Spinal cord (tissue), 10 donors: ENCODE results near the gene FOXO6. TPM values are rescaled to one million over a fixed set of nuclear protein-coding genes. Genes with fewer than 3 reads are reported as not detected.

Experiments
- DNase-seq, 6 donors: peaks; one replicate each; pipeline versions ENCODE4 v3.0.0 to v3.0.0-alpha.2; 2013 to 2015; ENCODE audit warnings: low spot score in 6 of 6, low read depth in 4 of 6
- H3K27ac ChIP-seq: one replicate; pipeline ENCODE4 v1.5.1; 2013; ENCODE audit warnings: low read depth, low read length, control low read depth
- H3K27me3 ChIP-seq: one replicate; pipeline ENCODE4 v1.6.1; 2013; ENCODE audit warnings: low read length; ENCODE audit not compliant: control insufficient read depth, insufficient read depth
- H3K36me3 ChIP-seq: one replicate; pipeline ENCODE4 v1.6.1; 2013; ENCODE audit warnings: low read length; ENCODE audit not compliant: control insufficient read depth, insufficient read depth
- H3K4me1 ChIP-seq: one replicate; pipeline ENCODE4 v1.6.1; 2013; ENCODE audit warnings: low read length; ENCODE audit not compliant: control insufficient read depth, insufficient read depth
- H3K4me3 ChIP-seq: one replicate; pipeline ENCODE4 v1.5.1; 2013; ENCODE audit warnings: low read depth, low read length, control low read depth
- H3K9me3 ChIP-seq: one replicate; pipeline ENCODE4 v1.6.1; 2013; ENCODE audit warnings: low read length; ENCODE audit not compliant: control insufficient read depth, insufficient read depth
- WGBS: methylation state at CpG from one replicate; pipeline ENCODE4 v1.1.5; 2013; ENCODE audit warnings: missing lambda C conversion rate; ENCODE audit not compliant: insufficient coverage; 5-methylcytosine and 5-hydroxymethylcytosine counted together
- polyA plus RNA-seq, 2 donors: library from polyadenylated mRNA; unstranded; fragments of 120-200 nt; gene quantifications; one replicate each; pipeline ENCODE4 v1.2.1, GENCODE V29; 2013; ENCODE audit not compliant: insufficient read length in 2 of 2
- total RNA-seq, 2 donors: library from RNA; depleted of rRNA in 1 of 2; stranded (reverse); fragments of 120-200 nt in 1 of 2; fragments of >200 nt in 1 of 2; gene quantifications; one replicate each; pipeline versions ENCODE4 v1.2.3 to v1.2.4, GENCODE V29; 2013 to 2014
- donor health status: healthy.

Gene FOXO6
- total and polyA plus RNA-seq, 4 donors = 1.9 to 11.0 (median 5.9) TPM

DNA sequence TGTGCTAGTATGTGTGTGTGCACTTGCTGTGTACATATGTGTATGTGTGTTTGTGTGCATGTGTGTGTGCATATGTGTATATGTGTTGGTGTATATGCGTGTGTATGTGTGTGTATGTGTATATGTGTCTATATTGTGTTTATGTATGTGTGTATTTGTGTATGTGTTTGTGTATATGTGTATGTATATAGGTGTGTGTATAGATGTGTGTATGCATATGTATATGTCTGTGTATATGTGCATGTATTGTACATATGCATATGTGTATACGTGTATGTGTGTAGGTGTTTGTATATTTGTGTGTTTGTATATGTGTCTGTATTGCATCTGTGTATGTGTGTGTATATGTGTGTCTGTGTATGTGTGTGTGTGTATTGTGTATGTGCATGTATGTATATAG lies 64.1 kb downstream of the FOXO6 start:
- WGBS = 100% methylated on average over 2 of the region's 2 CpGs
- no peaks in the 10 kb centered on the region for H3K27me3 ChIP-seq
- H3K27ac ChIP-seq = no peak overlapping the region
- H3K9me3 ChIP-seq = no peaks in the 10 kb centered on the region
- no peaks in the 10 kb centered on the region for H3K36me3 ChIP-seq
- no peak for DNase-seq
- no peak overlapping the region for H3K4me3 ChIP-seq
- peaks cover 45% of the 10 kb centered on the region for H3K4me1 ChIP-seq

DNA sequence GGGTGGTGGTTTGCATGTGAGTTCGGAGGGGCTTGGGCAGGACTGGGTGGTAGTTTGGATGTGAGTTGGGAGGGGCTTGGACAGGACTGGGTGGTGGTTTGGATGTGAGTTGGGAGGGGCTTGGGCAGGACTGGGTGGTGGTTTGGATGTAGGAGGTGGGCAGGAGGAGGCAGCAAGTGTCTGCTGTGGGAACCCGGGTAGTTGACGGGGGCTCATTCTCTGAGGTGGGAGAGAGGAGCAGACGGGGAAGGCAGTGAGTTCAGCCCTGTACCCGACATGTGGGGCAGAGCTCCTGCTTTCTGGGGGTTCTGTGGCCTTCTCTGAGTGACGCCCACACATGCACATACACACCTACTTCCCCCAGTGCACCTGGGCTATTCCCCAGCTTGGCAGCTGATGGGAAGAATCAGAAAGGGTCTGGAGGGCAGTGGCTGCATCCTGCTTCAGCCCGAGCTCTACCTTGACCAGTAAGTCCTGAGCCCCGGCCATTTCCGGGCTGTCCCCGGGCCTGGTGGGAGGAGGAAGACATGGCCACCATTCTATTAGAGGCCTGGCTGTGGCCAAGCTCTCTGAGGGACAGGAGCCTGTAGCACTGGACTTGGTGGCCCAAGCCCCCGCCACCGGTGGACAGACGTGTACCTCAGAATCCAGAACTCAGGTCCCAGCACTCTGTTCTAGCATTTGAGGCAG lies 65.1 kb downstream of the FOXO6 start:
- no peak overlapping the region for H3K4me3 ChIP-seq
- 90% methylated on average over 10 of the region's 13 CpGs for WGBS
- no peaks in the 10 kb centered on the region for H3K9me3 ChIP-seq
- no peaks in the 10 kb centered on the region for H3K36me3 ChIP-seq
- peaks cover 39% of the 10 kb centered on the region for H3K4me1 ChIP-seq
- H3K27ac ChIP-seq = no peak overlapping the region
- no peaks in the 10 kb centered on the region for H3K27me3 ChIP-seq
- DNase-seq = no peak

DNA sequence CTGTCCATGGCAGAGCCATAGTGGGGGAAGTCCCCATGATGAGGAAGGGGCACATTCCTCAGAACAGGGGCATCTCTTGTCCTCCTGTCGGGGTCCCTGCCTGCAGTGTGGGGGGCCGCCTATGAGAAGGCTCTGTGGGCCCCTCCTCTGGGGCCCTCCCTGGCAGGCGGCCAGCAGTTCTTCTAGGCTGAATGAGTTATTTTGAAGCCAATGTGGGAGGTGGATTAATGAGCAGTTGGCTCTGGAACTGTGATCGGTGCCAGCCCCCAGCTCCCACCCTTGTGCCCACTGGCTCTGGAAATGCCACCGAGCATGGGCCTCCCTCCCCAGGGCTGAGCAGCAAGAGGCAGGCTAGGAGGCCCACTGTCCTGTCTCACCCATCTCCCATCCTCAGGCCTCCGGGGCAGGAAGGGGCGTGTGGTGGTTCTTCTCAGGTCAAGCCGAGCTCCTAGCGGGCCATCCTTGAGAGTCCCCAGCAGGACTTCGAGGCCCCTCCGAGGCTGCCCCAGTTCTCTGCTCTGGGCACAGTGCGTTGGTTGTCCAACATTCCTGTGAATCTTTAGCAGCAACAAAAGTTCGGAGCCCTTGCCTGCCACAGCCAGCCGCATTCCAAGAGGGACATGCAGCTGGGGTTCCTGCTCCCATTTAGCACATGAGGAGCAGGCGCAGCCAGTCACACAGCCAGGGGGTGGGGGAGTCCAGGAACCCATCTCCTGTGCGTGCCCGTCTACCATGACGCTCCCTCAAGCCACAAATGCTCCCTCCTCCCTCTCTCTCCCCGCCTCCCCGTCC lies 66.1 kb downstream of the FOXO6 start:
- Histone ChIP-seq H3K36me3 (no peaks in the 10 kb centered on the region), H3K27me3 (no peaks in the 10 kb centered on the region), H3K4me3 (no peak overlapping the region), H3K4me1 (peaks cover 47% of the 10 kb centered on the region), H3K27ac (peak overlapping the region; percentile 61), H3K9me3 (no peaks in the 10 kb centered on the region)
- peak in 2 of 6 donors; percentile 59 to 75 for DNase-seq
- WGBS = 58% methylated on average over 19 of the region's 20 CpGs

DNA sequence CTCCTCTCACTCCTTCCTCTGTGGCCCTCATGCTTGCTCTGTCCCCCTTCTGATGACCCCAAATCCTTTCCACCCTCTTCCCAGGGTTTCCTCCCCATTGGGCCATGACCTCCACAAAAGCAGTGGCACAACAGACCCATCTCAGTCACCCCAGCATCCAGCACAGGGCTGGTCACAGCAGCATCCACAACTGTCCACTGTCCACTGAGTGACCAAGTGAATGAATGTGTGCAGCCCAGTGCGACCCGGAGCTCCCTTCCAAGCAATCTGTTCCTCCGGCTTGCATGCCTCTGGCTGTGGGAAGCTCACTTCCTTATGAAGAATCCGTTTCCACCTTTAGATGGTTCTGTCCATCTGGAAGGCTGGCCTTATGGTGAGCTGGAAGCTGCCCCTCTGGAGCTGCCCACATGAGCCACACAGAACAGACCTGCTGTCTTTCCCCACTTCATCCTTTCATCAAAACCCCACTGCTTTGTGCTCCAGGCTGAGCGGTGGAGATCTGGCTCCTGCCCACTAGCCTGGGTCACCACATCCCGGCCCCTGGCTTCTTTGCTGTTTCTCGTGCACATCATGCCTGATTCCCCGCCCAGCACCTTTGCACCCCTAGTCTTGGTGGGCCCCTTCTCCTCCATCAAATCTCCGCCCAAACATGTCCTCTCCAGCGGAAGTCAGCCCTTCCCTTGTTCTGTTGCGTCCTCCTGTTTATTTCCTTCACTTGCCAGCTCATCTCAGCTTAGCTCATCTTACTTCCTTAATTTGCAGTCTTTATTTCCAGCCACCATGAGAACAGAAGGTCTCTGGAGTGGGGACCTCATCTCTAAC lies 66.9 kb downstream of the FOXO6 start:
- Histone ChIP-seq H3K4me1 (peaks cover 55% of the 10 kb centered on the region), H3K9me3 (no peaks in the 10 kb centered on the region)
- WGBS = 92% methylated on average over 11 of the region's 11 CpGs

DNA sequence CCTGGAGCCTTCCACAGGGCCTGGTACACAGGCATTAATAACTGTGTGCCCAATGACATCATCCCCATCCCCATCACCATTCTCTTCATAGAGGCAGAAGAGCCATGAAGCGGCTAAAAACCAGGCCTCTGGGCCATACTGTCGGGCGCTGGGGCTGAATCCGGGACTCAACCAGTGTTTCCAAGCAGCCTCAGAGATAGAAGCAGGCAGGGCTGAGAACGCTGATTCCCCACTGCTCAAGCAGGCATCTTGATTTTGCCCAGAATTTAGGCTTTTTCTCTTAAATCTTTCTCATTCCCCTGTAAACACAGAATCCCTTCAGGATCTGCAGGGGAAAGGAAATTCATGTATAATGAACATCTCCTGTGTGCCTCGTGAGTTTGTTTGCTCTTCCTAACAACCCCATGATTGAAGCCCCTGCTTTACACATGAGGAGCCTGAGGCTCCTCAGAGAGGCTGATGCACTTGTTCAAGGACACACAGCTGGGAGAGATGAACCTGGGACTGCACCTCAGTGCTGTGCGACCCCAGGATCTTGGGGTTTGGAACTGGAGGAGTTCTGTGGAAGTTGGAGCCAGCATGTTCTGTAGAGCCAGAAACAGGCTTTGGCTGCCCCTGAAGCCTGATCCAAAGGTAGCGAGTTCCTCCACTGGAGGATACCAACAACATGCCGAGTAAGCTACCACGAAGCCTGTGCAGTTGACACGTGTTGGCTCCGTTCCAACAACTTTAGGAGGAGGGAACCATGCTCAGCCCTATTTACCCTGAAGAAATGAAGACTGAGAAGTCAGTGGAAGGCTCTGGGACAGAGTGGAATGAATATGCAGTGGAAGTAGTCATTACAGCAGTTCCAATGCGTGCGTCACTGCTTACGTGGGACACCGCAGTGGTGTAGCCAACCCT lies 67.8 kb downstream of the FOXO6 start:
- Histone ChIP-seq H3K36me3 (no peaks in the 10 kb centered on the region), H3K27ac (no peak overlapping the region), H3K9me3 (no peaks in the 10 kb centered on the region), H3K4me3 (no peak overlapping the region), H3K27me3 (no peaks in the 10 kb centered on the region), H3K4me1 (peaks cover 53% of the 10 kb centered on the region)
- DNase-seq = no peak
- WGBS = 80% methylated on average over 11 of the region's 16 CpGs

More for the DNA sequence above, 66.9 kb downstream of the FOXO6 start:
- H3K27ac ChIP-seq = peak overlapping the region; percentile 61
- H3K4me3 ChIP-seq = no peak overlapping the region
- no peaks in the 10 kb centered on the region for H3K27me3 ChIP-seq
- H3K36me3 ChIP-seq = no peaks in the 10 kb centered on the region
- DNase-seq = no peak

DNA sequence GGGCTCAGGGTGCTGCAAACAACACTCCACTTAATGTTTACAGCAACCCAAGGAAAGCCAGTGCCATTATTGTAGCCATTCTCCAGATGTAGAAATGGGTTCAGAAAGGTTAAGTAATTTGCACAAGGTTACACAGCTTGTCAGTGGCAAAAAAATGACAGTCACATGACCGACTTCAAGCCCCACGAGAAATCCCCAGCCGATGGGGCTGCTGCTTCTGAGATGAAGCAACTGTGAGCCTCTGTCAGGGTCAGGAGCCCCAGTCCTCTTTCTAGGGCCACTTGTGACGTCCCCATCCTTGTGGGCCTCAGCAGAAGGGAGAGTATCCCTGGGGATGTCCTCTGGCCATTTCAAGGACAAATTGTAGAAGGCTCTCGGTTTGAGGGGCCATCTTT lies 68.4 kb downstream of the FOXO6 start:
- 83% methylated on average over 5 of the region's 5 CpGs for WGBS
- peaks cover 50% of the 10 kb centered on the region for H3K4me1 ChIP-seq
- H3K9me3 ChIP-seq = no peaks in the 10 kb centered on the region
- H3K27ac ChIP-seq = no peak overlapping the region
- no peaks in the 10 kb centered on the region for H3K36me3 ChIP-seq
- no peak overlapping the region for H3K4me3 ChIP-seq
- DNase-seq = no peak
- H3K27me3 ChIP-seq = peaks cover 2% of the 10 kb centered on the region

DNA sequence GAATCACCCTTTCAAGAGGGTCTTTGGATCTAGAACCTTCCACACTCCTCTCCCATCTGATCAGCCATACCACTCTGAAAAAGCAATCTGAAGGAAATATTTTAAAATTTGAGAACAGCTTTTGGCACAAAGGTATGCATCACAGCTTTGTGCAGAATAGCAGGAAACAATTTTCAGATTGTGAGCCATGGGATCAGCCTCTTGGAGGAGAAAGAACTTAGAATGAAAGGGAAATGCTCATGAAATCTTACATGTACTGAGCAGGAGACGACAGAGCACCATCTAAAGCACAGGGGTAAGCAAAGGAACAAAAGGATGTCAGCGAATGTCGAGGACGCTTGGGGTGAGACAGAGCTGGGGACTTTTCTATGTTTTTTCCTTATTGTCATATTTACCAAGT lies 68.8 kb downstream of the FOXO6 start:
- DNase-seq = no peak
- Histone ChIP-seq H3K27ac (no peak overlapping the region), H3K4me3 (no peak overlapping the region), H3K27me3 (peaks cover 4% of the 10 kb centered on the region), H3K9me3 (no peaks in the 10 kb centered on the region), H3K4me1 (peaks cover 50% of the 10 kb centered on the region), H3K36me3 (no peaks in the 10 kb centered on the region)
- WGBS = no CpG with 5 or more reads among the region's 4 CpGs

DNA sequence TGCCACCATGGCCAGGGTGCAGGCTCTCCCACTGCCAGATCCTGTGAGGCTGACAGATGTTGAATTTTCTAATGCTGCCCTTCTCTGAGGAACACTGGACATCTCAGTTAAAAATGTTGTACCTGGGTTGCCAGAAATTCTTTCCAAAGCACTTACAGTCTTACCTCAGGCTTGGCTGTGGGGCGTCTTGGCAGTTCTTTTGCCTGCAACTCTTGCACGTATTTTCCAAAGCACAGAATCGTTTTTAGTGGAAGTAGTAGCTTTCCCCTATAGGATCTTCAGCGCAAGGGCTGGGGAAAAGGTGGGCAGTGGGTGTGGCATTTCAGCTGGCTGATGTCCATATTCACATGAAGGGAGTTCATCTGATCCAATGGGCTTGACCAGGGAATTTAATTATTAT lies 69.3 kb downstream of the FOXO6 start:
- Histone ChIP-seq H3K4me3 (no peak overlapping the region), H3K27ac (no peak overlapping the region), H3K9me3 (no peaks in the 10 kb centered on the region), H3K36me3 (no peaks in the 10 kb centered on the region), H3K4me1 (peaks cover 50% of the 10 kb centered on the region), H3K27me3 (peaks cover 7% of the 10 kb centered on the region)
- DNase-seq = no peak
- WGBS = 89% methylated on average over 4 of the region's 4 CpGs
